Keratinocyte (primary cell): ENCODE measurements around the gene NELL2. TPM values are rescaled to one million over a fixed set of nuclear protein-coding genes. Genes with fewer than 3 reads are reported as not detected.

ENCODE experiments used
- DNase-seq: peaks from one replicate; pipeline ENCODE4 v3.0.0-alpha.2; 2011; ENCODE audit warnings: low read depth, missing footprints, low spot score
- FAIRE-seq: peaks from 2 replicates; lab custom pipeline; 2011; peaks lifted over from hg19 to GRCh38; lab: Jason Lieb, UNC
- H2AFZ ChIP-seq: 2 replicates; pipeline ENCODE4 v1.6.0; 2012; ENCODE audit warnings: low read length, control low read depth, inconsistent platforms; ENCODE audit not compliant: control insufficient read depth
- H3K27ac ChIP-seq: 2 replicates; pipeline ENCODE4 v1.5.1; 2011; ENCODE audit warnings: low read length; ENCODE audit not compliant: control insufficient read depth, insufficient read depth
- H3K27me3 ChIP-seq: 3 replicates; pipeline ENCODE4 v1.6.0; 2011; ENCODE audit warnings: low read length; ENCODE audit not compliant: control insufficient read depth, insufficient read depth; ENCODE audit errors: extremely low read depth
- H3K36me3 ChIP-seq, 2 experiments: 2 replicates in 1 of 2; 3 replicates in 1 of 2; pipeline ENCODE4 v1.5.1; 2011; ENCODE audit warnings: low read length in 2 of 2, mild to moderate bottlenecking in 1 of 2; ENCODE audit not compliant: control insufficient read depth in 2 of 2, insufficient read depth in 2 of 2; ENCODE audit errors: extremely low read depth in 1 of 2
- H3K4me1 ChIP-seq: 3 replicates; pipeline ENCODE4 v1.5.1; 2011; ENCODE audit warnings: low read length; ENCODE audit not compliant: control insufficient read depth, insufficient read depth; ENCODE audit errors: extremely low read depth
- H3K4me2 ChIP-seq: 3 replicates; pipeline ENCODE4 v1.6.0; 2011; ENCODE audit warnings: low read depth, low read length; ENCODE audit not compliant: control insufficient read depth, insufficient read depth; ENCODE audit errors: extremely low read depth
- H3K4me3 ChIP-seq, 3 experiments: fragments of 200-600 bp in 1 of 3; sonication (generic) in 1 of 3; 2 replicates in 2 of 3; 3 replicates in 1 of 3; pipeline ENCODE4 v1.5.1; 2011 to 2016; ENCODE audit warnings: low read length in 3 of 3, mild to moderate bottlenecking in 3 of 3, control low read depth in 2 of 3, inconsistent platforms in 1 of 3, low read depth in 1 of 3, mixed read lengths in 1 of 3, mixed run types in 1 of 3, moderate library complexity in 1 of 3; ENCODE audit not compliant: control insufficient read depth in 2 of 3, insufficient read depth in 2 of 3; ENCODE audit errors: extremely low read depth in 1 of 3
- H3K79me2 ChIP-seq: 2 replicates; pipeline ENCODE4 v1.6.0; 2012; ENCODE audit warnings: low read length; ENCODE audit not compliant: control insufficient read depth, insufficient read depth
- H3K9ac ChIP-seq: 3 replicates; pipeline ENCODE4 v1.6.0; 2011; ENCODE audit warnings: low read length; ENCODE audit not compliant: control insufficient read depth, insufficient read depth; ENCODE audit errors: extremely low read depth
- H3K9me1 ChIP-seq: 3 replicates; pipeline ENCODE4 v1.6.0; 2011; ENCODE audit warnings: low read length; ENCODE audit not compliant: control insufficient read depth, insufficient read depth; ENCODE audit errors: extremely low read depth
- H3K9me3 ChIP-seq: 2 replicates; pipeline ENCODE4 v1.5.1; 2012; ENCODE audit warnings: low read depth, low read length; ENCODE audit not compliant: control insufficient read depth
- H4K20me1 ChIP-seq: 3 replicates; pipeline ENCODE4 v1.6.0; 2011; ENCODE audit warnings: low read length; ENCODE audit not compliant: control insufficient read depth, insufficient read depth; ENCODE audit errors: extremely low read depth
- CTCF ChIP-seq, 3 experiments: IDR thresholded peaks in 1 of 3; conservative IDR thresholded peaks in 1 of 3; optimal IDR thresholded peaks in 1 of 3; 2 replicates in 2 of 3; 3 replicates in 1 of 3; pipeline versions ENCODE3 to v1.5.1; 2011; ENCODE audit warnings: low read length in 3 of 3, mild to moderate bottlenecking in 3 of 3, moderate library complexity in 2 of 3, control low read depth in 1 of 3, inconsistent platforms in 1 of 3; ENCODE audit not compliant: insufficient read depth in 2 of 3; ENCODE audit errors: extremely low read depth in 1 of 3
- EZH2 ChIP-seq: IDR thresholded peaks from one replicate; pipeline ENCODE4 v1.6.1; 2012; ENCODE audit warnings: inconsistent platforms, mild to moderate bottlenecking, low read length, moderate library complexity
- dilution Hi-C: fragments of 300-500 bp; cut with MboI; formaldehyde crosslinking; loops from one replicate; pipeline ENCODE4 v1.7.0; 2020; ENCODE audit warnings: low sequenced_read_pairs; ENCODE audit not compliant: extremely low pct_ligation_motif_present
- polyA plus RNA-seq, 5 experiments: library from polyadenylated mRNA; depleted of rRNA in 3 of 5; stranded (reverse) in 3 of 5; stranded (forward) in 1 of 5; unstranded in 1 of 5; fragments of >200 nt; gene quantifications; 1 replicate in 1 of 5; 2 replicates in 3 of 5; 3 replicates in 1 of 5; pipeline versions ENCODE4 v1.2.1 to v1.2.3, GENCODE V29; 2011 to 2012; ENCODE audit warnings: missing spikeins in 2 of 5, low read depth in 1 of 5, low replicate concordance in 1 of 5

Gene NELL2
- polyA plus RNA-seq, 1 donor (not counting 4 experiments of a cell fraction or from before 2014, with no cell fraction given) = 0.58 TPM

- Histone ChIP-seq H3K4me2 (no peak overlapping the region), H3K4me3 (no peak overlapping the region), H3K4me1 (no peaks in the 10 kb centered on the region), H3K36me3 (no peaks in the 10 kb centered on the region), H3K27me3 (no peaks in the 10 kb centered on the region), H3K79me2 (no peaks in the 10 kb centered on the region), H2AFZ (no peak overlapping the region), H3K9me1 (no peaks in the 10 kb centered on the region), H3K9me3 (no peaks in the 10 kb centered on the region), H3K9ac (no peak overlapping the region), H3K27ac (no peak overlapping the region), H4K20me1 (no peaks in the 10 kb centered on the region)
- no peak for TF ChIP-seq CTCF (optimal IDR thresholded peaks at IDR 0.05 in 1 of 3, IDR thresholded peaks at IDR 0.05 in 1 of 3, conservative IDR thresholded peaks at IDR 0.05 in 1 of 3; ENCODE audit: extremely low read depth in 1 of 3, insufficient read depth in 2 of 3, low read length in 3 of 3)
- TF ChIP-seq EZH2 = no peak
- DNase-seq (no peak), FAIRE-seq (no peak)
- dilution Hi-C loops = no loop called here
These were observed 58.4 kb downstream of the NELL2 start for GRCh38 chr12:44817687-44818086.

GRCh38 chr12:44816446-44817017 lies 59.6 kb downstream of the NELL2 start:
- Histone ChIP-seq H3K27me3 (no peaks in the 10 kb centered on the region), H3K9me1 (no peaks in the 10 kb centered on the region), H3K4me1 (no peaks in the 10 kb centered on the region), H3K27ac (no peak overlapping the region), H3K9ac (no peak overlapping the region), H3K4me3 (no peak overlapping the region), H3K9me3 (no peaks in the 10 kb centered on the region), H2AFZ (no peak overlapping the region), H3K36me3 (no peaks in the 10 kb centered on the region), H3K4me2 (no peak overlapping the region), H4K20me1 (no peaks in the 10 kb centered on the region), H3K79me2 (no peaks in the 10 kb centered on the region)
- FAIRE-seq (no peak), DNase-seq (no peak)
- TF ChIP-seq EZH2 (no peak), CTCF (optimal IDR thresholded peaks at IDR 0.05 in 1 of 3, IDR thresholded peaks at IDR 0.05 in 1 of 3, conservative IDR thresholded peaks at IDR 0.05 in 1 of 3; ENCODE audit: extremely low read depth in 1 of 3, insufficient read depth in 2 of 3, low read length in 3 of 3) (no peak)
- dilution Hi-C loops = no loop called here
